Transverse colon (tissue), 4 donors: ENCODE results near the gene KRTAP29-1.

Experiments
- CTCF ChIP-seq, 5 experiments: fragments of 200-600 bp in 3 of 5; fragments of 450-650 bp in 2 of 5; sonication (generic) in 3 of 5; IDR thresholded peaks; 1 replicate in 2 of 5; 2 replicates in 3 of 5; pipeline ENCODE4 v1.5.1; 2016 to 2017; ENCODE audit warnings: antibody characterized with exemption in 5 of 5, inconsistent platforms in 3 of 5, mild to moderate bottlenecking in 2 of 5, moderate library complexity in 1 of 5
- EP300 ChIP-seq: sonication (generic); formaldehyde crosslinking; IDR thresholded peaks from one replicate; pipeline ENCODE4 v1.6.1; 2017; ENCODE audit warnings: antibody characterized with exemption, low read depth
- POLR2A ChIP-seq: fragments of 450-650 bp; IDR thresholded peaks from one replicate; pipeline ENCODE4 v1.6.1; 2016; ENCODE audit warnings: antibody characterized with exemption, mild to moderate bottlenecking, moderate library complexity
- POLR2AphosphoS5 ChIP-seq, 3 donors: sonication (generic); formaldehyde crosslinking; IDR thresholded peaks; one replicate each; pipeline ENCODE4 v1.6.1; 2016; ENCODE audit warnings: antibody characterized with exemption in 3 of 3

GRCh38 chr17:41327411-41328120 is 24.9 kb upstream of the KRTAP29-1 start:
- TF ChIP-seq CTCF (IDR thresholded peaks at IDR 0.05) (no peak), EP300 (no peak), POLR2A (no peak), POLR2AphosphoS5 (IDR thresholded peaks at IDR 0.05) (no peak)
